Coronary artery (tissue), 2 donors: Measurements from ENCODE around the gene ANKRD53.
A peak's percentile ranks its signal among the peaks of the same experiment; 100 is the strongest.

Experiments used
- DNase-seq: peaks from one replicate; pipeline ENCODE4 v3.0.0-alpha.2; 2017; ENCODE audit warnings: low spot score
- H3K27ac ChIP-seq, 2 donors: fragments of 200-600 bp; sonication (generic); one replicate each; pipeline ENCODE4 v1.5.1; 2016 to 2019
- H3K4me3 ChIP-seq: fragments of 200-600 bp; sonication (generic); 2 replicates; pipeline ENCODE4 v1.5.1; 2016; ENCODE audit warnings: mild to moderate bottlenecking, moderate library complexity
- CTCF ChIP-seq: fragments of 200-600 bp; sonication (generic); IDR thresholded peaks from one replicate; pipeline ENCODE4 v1.5.1; 2019; ENCODE audit warnings: antibody characterized with exemption

ANKRD53 gene

GRCh38 chr2:70939839-70940580 lies 38.4 kb upstream of the ANKRD53 start:
- no peak for TF ChIP-seq CTCF
- Histone ChIP-seq H3K27ac (no peak overlapping the region), H3K4me3 (no peak overlapping the region)
- peak; percentile 45 for DNase-seq

DNA sequence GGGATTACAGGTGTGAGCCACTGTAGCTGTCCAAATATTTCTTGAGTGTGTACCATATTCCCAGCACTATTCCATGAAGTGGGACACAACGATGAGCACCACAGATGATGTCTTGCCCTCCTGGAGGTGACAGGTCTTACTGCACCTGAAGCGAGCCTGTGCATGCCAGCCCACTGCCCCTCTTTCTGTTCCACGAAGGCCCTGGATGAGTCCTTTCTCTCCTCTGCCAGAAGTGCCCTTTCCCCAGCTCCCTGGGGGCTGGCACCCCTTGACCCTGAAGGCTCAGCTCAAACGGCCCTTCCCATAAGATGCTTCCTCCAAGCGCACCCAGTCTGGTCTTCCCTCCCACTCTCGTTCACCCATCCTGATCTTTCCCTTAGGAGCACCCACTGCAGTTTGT lies 37.2 kb upstream of the ANKRD53 start:
- no peak for TF ChIP-seq CTCF
- no peak overlapping the region for H3K27ac ChIP-seq
- DNase-seq: peak; percentile 31
- H3K4me3 ChIP-seq: no peak overlapping the region

DNA sequence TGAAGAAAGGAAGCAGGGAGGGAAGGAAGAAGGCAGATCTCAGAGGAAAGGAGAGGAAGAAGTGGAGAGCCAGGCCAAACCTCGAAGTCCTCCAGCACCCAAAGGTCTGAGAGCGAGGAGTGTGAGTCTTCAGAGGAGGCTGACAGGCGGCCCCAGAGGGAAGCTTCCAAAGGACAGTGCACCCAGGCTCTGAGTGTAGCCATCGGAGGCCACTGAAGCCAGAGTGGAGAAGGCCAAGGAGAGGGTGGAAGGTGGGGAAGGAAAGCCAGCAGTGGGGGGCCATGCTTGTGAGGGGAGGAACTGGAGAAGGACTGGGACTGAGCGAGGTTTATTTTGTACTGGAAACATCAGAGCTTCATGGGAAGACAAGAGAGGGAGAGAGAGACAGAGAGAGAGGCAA lies 36.7 kb upstream of the ANKRD53 start:
- peak; percentile 33 for DNase-seq
- Histone ChIP-seq H3K27ac (no peak overlapping the region), H3K4me3 (no peak overlapping the region)
- TF ChIP-seq CTCF: no peak

GRCh38 chr2:70942396-70943204 lies 35.8 kb upstream of the ANKRD53 start:
- no peak overlapping the region for H3K4me3 ChIP-seq
- DNase-seq: peak; percentile 58
- TF ChIP-seq CTCF: no peak
- H3K27ac ChIP-seq: no peak overlapping the region

DNA sequence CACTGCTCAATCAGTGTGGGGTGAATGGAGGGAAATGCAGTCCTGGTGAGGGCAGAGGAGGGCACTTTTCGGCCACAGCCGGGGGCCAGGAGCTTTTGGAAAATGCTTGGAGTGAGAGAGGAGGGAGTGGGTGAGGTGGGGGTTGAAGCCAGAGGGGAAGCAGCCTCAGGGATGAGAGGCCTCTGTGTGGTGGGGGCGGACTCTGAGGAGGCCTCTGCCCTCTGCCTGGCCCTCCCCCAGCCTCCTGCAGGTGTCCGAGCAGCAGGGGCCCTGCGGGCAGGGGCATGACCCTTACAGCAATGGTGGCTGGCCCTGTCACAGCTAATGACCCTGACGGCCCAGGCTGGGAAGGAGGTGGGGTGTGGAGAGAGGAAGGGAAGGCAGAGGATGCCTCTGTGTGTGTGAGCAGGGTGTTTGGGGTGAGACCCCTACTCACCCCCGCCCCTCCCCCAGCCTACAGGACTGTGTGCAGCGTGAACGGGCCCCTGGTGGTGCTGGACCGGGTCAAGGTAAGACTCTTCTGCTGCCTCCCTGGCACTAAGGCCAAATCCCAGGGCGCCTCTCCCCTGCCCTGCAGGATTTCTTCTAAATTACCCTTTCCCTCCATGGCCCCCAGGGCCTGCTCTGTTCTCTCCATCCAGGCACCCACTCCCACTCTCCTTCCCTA lies 35.1 kb upstream of the ANKRD53 start:
- H3K27ac ChIP-seq: no peak overlapping the region
- no peak overlapping the region for H3K4me3 ChIP-seq
- no peak for TF ChIP-seq CTCF
- DNase-seq: peak; percentile 70

DNA sequence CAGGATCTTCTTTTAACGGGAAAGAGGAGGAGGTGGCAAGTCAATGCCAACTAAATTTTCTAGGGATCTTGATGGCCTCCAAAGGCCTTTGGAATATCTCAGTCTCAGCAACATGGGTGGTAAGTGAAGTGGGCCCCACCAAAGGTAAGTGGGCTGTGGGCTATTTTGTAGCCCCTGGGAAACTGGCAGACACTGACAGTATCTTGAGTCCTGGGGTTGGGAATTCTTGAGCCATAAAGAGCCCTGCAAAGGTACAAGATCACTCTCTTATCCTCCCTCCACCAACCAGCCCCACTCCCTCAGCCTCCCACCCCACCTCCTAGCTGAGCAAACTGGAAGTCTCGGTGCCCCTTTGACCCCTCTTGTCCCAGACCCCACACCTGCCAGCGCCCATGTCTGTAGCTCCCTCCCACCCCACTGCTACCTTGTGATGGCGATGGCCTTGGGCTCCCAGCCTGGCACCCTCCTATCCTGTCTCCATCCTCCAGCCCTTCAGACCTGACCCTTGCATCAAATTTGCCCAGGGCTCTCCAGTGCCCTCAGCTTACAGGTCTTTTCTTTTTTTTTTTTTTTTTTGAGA lies 34.2 kb upstream of the ANKRD53 start:
- DNase-seq: peak; percentile 53
- TF ChIP-seq CTCF: no peak
- Histone ChIP-seq H3K4me3 (no peak overlapping the region), H3K27ac (no peak overlapping the region)
